Measurements from ENCODE around the gene TSPAN3. TPM values are rescaled to one million over a fixed set of nuclear protein-coding genes. Genes with fewer than 3 reads are reported as not detected.
A peak's percentile ranks its signal among the peaks of the same experiment; 100 is the strongest.

Gene TSPAN3
- total RNA-seq, 1 experiment from 2014 or later = 423 TPM

- no peak for DNase-seq (ENCODE audit: low spot score)
Observed at GRCh38 chr15:77023576-77024272, 47.2 kb downstream of the TSPAN3 start.

- no peak for DNase-seq (ENCODE audit: low spot score)
Observed at GRCh38 chr15:77022646-77023575, 48.0 kb downstream of the TSPAN3 start.

GRCh38 chr15:77021803-77022381 is 49.0 kb downstream of the TSPAN3 start:
- DNase-seq (ENCODE audit: low spot score) = peak; percentile 44

GRCh38 chr15:77021088-77021481 is 49.8 kb downstream of the TSPAN3 start:
- DNase-seq (ENCODE audit: low spot score) = no peak

- DNase-seq (ENCODE audit: low spot score) = no peak
Observed at GRCh38 chr15:77020348-77021087, 50.4 kb downstream of the TSPAN3 start.

GRCh38 chr15:77019521-77020331 is 51.2 kb downstream of the TSPAN3 start:
- no peak for DNase-seq (ENCODE audit: low spot score)

- DNase-seq (ENCODE audit: low spot score) = no peak
Observed at GRCh38 chr15:77018796-77019505, 52.0 kb downstream of the TSPAN3 start.

GRCh38 chr15:77017761-77018720 is 52.9 kb downstream of the TSPAN3 start:
- no peak for DNase-seq (ENCODE audit: low spot score)

- no peak for DNase-seq (ENCODE audit: low spot score)
Observed at GRCh38 chr15:77017091-77017660, 53.7 kb downstream of the TSPAN3 start.

- no peak for DNase-seq (ENCODE audit: low spot score)
Observed at GRCh38 chr15:77016321-77016695, 54.6 kb downstream of the TSPAN3 start.

- DNase-seq (ENCODE audit: low spot score) = no peak
Observed at GRCh38 chr15:77015646-77016320, 55.1 kb downstream of the TSPAN3 start.

GRCh38 chr15:77014132-77015081 is 56.5 kb downstream of the TSPAN3 start:
- DNase-seq (ENCODE audit: low spot score) = no peak

GRCh38 chr15:77013776-77014131 is 57.2 kb downstream of the TSPAN3 start:
- no peak for DNase-seq (ENCODE audit: low spot score)

GRCh38 chr15:77012868-77013267 is 58.0 kb downstream of the TSPAN3 start:
- no peak for DNase-seq (ENCODE audit: low spot score)

GRCh38 chr15:77012117-77012712 is 58.7 kb downstream of the TSPAN3 start:
- no peak for DNase-seq (ENCODE audit: low spot score)

- DNase-seq (ENCODE audit: low spot score) = no peak
Observed at GRCh38 chr15:77010857-77011256, 60.1 kb downstream of the TSPAN3 start.

GRCh38 chr15:77010312-77010686 is 60.6 kb downstream of the TSPAN3 start:
- no peak for DNase-seq (ENCODE audit: low spot score)

All from H4 (cell line).